ENCODE data around the gene CD151. TPM values are rescaled to one million over a fixed set of nuclear protein-coding genes. Genes with fewer than 3 reads are reported as not detected.

The CD151 gene
- total and polyA plus RNA-seq, 4 donors = 182 to 556 (median 399) TPM

DNA sequence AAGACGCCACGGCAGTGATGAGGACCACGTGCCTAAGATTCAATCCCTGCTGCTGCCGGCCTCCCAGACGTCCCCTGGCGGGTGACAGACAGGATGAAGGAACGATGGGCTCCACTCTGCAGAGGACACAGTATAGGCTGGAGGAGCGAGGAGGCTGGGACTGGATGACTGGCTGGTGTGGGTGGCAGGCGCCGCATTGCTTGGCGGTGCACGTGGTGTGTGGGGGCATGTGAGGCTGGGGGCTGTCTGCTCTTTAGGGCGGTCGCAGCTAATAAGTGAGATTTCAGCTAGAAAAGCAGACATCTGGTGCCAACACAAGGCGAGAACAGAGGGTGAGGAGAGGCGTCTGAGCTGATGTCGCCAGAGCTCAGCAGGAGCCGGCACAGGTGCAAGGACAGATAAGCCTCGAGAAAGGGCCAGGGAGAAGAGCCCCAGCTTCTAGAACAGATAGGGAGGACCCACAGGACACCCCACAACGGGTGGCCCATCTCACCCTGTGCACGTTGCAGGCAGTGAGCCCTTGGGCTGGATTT, 43.1 kb downstream of the CD151 start:
- H3K36me3 ChIP-seq (ENCODE audit: control insufficient read depth in 4 of 4, insufficient read depth in 4 of 4, low read length in 4 of 4) = peaks cover 0 to 16% (median 3%) of the 10 kb centered on the region in 4 donors
- no peak overlapping the region for H3K27ac ChIP-seq (ENCODE audit: low read depth in 1 of 2, low read length in 1 of 2)
- no peak overlapping the region for H3K4me3 ChIP-seq
- TF ChIP-seq, protein P1, sequence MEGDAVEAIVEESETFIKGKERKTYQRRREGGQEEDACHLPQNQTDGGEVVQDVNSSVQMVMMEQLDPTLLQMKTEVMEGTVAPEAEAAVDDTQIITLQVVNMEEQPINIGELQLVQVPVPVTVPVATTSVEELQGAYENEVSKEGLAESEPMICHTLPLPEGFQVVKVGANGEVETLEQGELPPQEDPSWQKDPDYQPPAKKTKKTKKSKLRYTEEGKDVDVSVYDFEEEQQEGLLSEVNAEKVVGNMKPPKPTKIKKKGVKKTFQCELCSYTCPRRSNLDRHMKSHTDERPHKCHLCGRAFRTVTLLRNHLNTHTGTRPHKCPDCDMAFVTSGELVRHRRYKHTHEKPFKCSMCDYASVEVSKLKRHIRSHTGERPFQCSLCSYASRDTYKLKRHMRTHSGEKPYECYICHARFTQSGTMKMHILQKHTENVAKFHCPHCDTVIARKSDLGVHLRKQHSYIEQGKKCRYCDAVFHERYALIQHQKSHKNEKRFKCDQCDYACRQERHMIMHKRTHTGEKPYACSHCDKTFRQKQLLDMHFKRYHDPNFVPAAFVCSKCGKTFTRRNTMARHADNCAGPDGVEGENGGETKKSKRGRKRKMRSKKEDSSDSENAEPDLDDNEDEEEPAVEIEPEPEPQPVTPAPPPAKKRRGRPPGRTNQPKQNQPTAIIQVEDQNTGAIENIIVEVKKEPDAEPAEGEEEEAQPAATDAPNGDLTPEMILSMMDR (IDR thresholded peaks at IDR 0.05; ENCODE audit: control extremely low read depth, extremely low read depth) = no peak
- no peaks in the 10 kb centered on the region for H3K9me3 ChIP-seq (ENCODE audit: control insufficient read depth in 4 of 4, insufficient read depth in 3 of 4, low read length in 3 of 4)
- ATAC-seq (ENCODE audit: insufficient read depth, low FRiP score) (no peak), DNase-seq (no peak)
- no peak overlapping the region for H3K9ac ChIP-seq (ENCODE audit: insufficient read depth in 1 of 2, low read length in 2 of 2)
- H3K4me1 ChIP-seq (ENCODE audit: control insufficient read depth in 5 of 5, insufficient read depth in 5 of 5, low read length in 5 of 5) = peaks cover 0 to 8% (median 0%) of the 10 kb centered on the region in 5 donors
- 91 to 93% methylated on average over 21 of the region's 21 CpGs for WGBS, 2 donors
- H3K27me3 ChIP-seq (ENCODE audit: control insufficient read depth in 3 of 3, insufficient read depth in 3 of 3, low read length in 2 of 3) = no peaks in the 10 kb centered on the region

DNA sequence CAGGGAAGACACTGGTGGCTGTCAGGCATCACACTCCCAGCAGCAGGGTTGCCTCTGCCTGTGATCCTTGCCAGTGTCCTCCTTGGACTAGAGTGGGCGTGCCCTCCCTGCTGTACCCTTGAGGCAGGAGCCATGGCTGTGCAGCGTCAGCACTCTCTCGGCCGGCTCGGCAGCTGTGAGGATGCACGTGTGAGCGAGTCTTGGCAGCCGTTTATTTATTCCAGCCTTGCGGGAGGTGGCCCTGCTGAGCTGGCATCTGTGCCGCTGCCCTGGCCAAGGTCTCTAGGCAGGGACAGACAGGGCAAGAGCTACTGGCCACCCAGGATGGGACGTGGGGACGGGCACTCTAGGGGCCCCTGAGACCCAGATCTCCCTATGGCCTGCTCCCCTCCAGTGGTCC, 43.8 kb downstream of the CD151 start:
- Histone ChIP-seq H3K4me3 (no peak overlapping the region), H3K27me3 (ENCODE audit: control insufficient read depth in 3 of 3, insufficient read depth in 3 of 3, low read length in 2 of 3) (no peaks in the 10 kb centered on the region), H3K9me3 (ENCODE audit: control insufficient read depth in 4 of 4, insufficient read depth in 3 of 4, low read length in 3 of 4) (no peaks in the 10 kb centered on the region), H3K4me1 (ENCODE audit: control insufficient read depth in 5 of 5, insufficient read depth in 5 of 5, low read length in 5 of 5) (peaks cover 0 to 8% (median 0%) of the 10 kb centered on the region in 5 donors), H3K36me3 (ENCODE audit: control insufficient read depth in 4 of 4, insufficient read depth in 4 of 4, low read length in 4 of 4) (peaks cover 0 to 18% (median 3%) of the 10 kb centered on the region in 4 donors), H3K27ac (ENCODE audit: low read depth in 1 of 2, low read length in 1 of 2) (no peak overlapping the region), H3K9ac (ENCODE audit: insufficient read depth in 1 of 2, low read length in 2 of 2) (no peak overlapping the region)
- no peak for ATAC-seq (ENCODE audit: insufficient read depth, low FRiP score)
- TF ChIP-seq, protein P1 (IDR thresholded peaks at IDR 0.05; ENCODE audit: control extremely low read depth, extremely low read depth) = no peak
- WGBS, 2 donors = 73 to 91% methylated on average over 12 of the region's 12 CpGs
- DNase-seq = no peak

DNA sequence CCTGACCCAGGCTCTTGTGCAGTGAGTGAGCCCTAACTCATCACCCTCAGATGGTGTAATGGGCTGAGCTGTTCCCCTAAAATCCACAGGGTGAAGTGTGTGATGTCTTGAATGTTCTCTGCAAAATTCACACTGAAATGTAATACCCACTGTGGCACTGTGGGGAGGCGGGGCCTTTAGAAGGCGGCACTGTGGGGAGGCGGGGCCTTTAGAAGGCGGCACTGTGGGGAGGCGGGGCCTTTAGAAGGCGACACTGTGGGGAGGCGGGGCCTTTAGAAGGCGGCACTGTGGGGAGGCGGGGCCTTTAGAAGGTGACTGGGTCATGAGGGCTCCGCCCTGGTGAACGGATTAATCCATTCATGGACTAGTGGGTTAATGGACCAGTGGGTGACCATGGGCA, 44.8 kb downstream of the CD151 start:
- H3K9ac ChIP-seq (ENCODE audit: insufficient read depth in 1 of 2, low read length in 2 of 2) = no peak overlapping the region
- H3K4me1 ChIP-seq (ENCODE audit: control insufficient read depth in 5 of 5, insufficient read depth in 5 of 5, low read length in 5 of 5) = peaks cover 0 to 8% (median 0%) of the 10 kb centered on the region in 5 donors
- ATAC-seq (ENCODE audit: insufficient read depth, low FRiP score) = no peak
- no peaks in the 10 kb centered on the region for H3K27me3 ChIP-seq (ENCODE audit: control insufficient read depth in 3 of 3, insufficient read depth in 3 of 3, low read length in 2 of 3)
- peaks cover 0 to 22% (median 3%) of the 10 kb centered on the region in 4 donors for H3K36me3 ChIP-seq (ENCODE audit: control insufficient read depth in 4 of 4, insufficient read depth in 4 of 4, low read length in 4 of 4)
- no peak for DNase-seq
- H3K9me3 ChIP-seq (ENCODE audit: control insufficient read depth in 4 of 4, insufficient read depth in 3 of 4, low read length in 3 of 4) = no peaks in the 10 kb centered on the region
- WGBS, 2 donors = 94 to 97% methylated on average over 11 of the region's 11 CpGs
- no peak overlapping the region for H3K4me3 ChIP-seq
- TF ChIP-seq, protein P1 (IDR thresholded peaks at IDR 0.05; ENCODE audit: control extremely low read depth, extremely low read depth) = no peak
- H3K27ac ChIP-seq (ENCODE audit: low read depth in 1 of 2, low read length in 1 of 2) = no peak overlapping the region

DNA sequence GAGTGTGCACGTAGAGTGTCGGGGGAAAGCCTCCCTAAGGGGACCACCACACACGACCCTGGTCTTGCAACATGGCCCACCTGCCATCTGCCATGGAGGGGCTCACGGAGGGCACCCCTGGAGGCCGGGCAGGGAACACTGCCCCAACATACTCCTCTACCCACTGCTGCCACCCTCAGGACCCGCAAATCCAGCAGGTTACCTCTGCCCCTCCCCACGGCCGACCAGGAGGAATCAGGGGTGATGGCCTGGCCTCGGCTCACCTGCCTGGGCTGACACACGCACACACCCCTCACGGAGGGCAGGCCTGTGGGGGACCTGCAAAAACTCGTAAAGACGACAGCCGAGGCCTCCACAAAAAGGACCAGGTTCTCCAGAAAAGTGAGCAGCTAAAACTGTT, 47.7 kb downstream of the CD151 start:
- no peak overlapping the region for H3K27ac ChIP-seq (ENCODE audit: low read depth in 1 of 2, low read length in 1 of 2)
- peaks cover 0 to 41% (median 3%) of the 10 kb centered on the region in 4 donors for H3K36me3 ChIP-seq (ENCODE audit: control insufficient read depth in 4 of 4, insufficient read depth in 4 of 4, low read length in 4 of 4)
- 85 to 90% methylated on average over 14 of the region's 14 CpGs for WGBS, 2 donors
- ATAC-seq (ENCODE audit: insufficient read depth, low FRiP score) (no peak), DNase-seq (no peak)
- TF ChIP-seq, protein P1 (IDR thresholded peaks at IDR 0.05; ENCODE audit: control extremely low read depth, extremely low read depth) = no peak
- no peak overlapping the region for H3K4me3 ChIP-seq
- no peaks in the 10 kb centered on the region for H3K4me1 ChIP-seq (ENCODE audit: control insufficient read depth in 5 of 5, insufficient read depth in 5 of 5, low read length in 5 of 5)
- no peaks in the 10 kb centered on the region for H3K27me3 ChIP-seq (ENCODE audit: control insufficient read depth in 3 of 3, insufficient read depth in 3 of 3, low read length in 2 of 3)
- no peak overlapping the region for H3K9ac ChIP-seq (ENCODE audit: insufficient read depth in 1 of 2, low read length in 2 of 2)
- no peaks in the 10 kb centered on the region for H3K9me3 ChIP-seq (ENCODE audit: control insufficient read depth in 4 of 4, insufficient read depth in 3 of 4, low read length in 3 of 4)

Data from lung (tissue), 12 donors.